Measurements from ENCODE around the gene SMG5. TPM values are rescaled to one million over a fixed set of nuclear protein-coding genes. Genes with fewer than 3 reads are reported as not detected.

The SMG5 gene
- total and polyA plus RNA-seq, 2 donors (not counting 1 experiment from before 2014, with no cell fraction given), result 53.5 to 77.0 TPM

DNA sequence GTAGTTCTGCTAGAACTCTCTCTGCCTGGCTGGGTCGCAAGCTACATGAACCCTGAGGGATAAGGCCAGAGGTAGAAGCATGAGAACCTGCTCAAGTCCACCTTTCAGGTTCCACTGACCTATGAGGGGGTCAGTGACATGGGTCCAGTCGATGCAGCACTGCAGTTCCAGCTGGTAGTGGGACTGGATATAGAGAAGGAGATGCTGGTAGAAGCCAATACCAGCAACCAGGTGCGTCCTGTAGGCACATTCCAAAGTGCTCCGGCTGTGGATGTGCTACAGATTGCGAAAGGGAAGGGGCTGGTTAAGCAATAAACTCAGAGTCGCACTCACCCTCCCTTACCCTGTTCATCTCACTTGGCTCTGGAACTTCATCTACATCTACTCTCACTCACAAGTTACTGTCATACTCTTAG lies 5.7 kb downstream of the SMG5 start:
- Histone ChIP-seq H2AFZ (ENCODE audit: insufficient read depth, low read depth, low read length, poor library complexity, severe bottlenecking) (no peak overlapping the region), H3K27ac (ENCODE audit: low read length in 2 of 2) (no peak overlapping the region), H3K27me3 (replicated peaks in 1 of 4; ENCODE audit: control extremely low read depth in 1 of 4, control insufficient read depth in 3 of 4, insufficient read depth in 4 of 4, low read length in 3 of 4) (no peaks in the 10 kb centered on the region), H3K4me2 (replicated peaks; ENCODE audit: low read depth, low read length, poor library complexity, severe bottlenecking) (no peak overlapping the region), H4K20me1 (ENCODE audit: control insufficient read depth, insufficient read depth, low read length, poor library complexity, severe bottlenecking) (peaks cover 33% of the 10 kb centered on the region), H3K79me2 (ENCODE audit: control insufficient read depth, insufficient read depth, low read length) (peaks cover 39% of the 10 kb centered on the region), H3K9me3 (ENCODE audit: control extremely low read depth in 1 of 3, control insufficient read depth in 2 of 3, insufficient read depth in 1 of 3, low read length in 2 of 3) (no peaks in the 10 kb centered on the region), H3K9ac (ENCODE audit: low read length) (no peak overlapping the region), H3K36me3 (replicated peaks in 1 of 2; ENCODE audit: control extremely low read depth in 1 of 2, control insufficient read depth in 1 of 2, extremely low read depth in 1 of 2, insufficient read depth in 2 of 2, low read length in 1 of 2) (peaks cover 1 to 63% of the 10 kb centered on the region in 2 experiments), H3K4me3 (ENCODE audit: control extremely low read depth in 1 of 5, extremely low read depth in 1 of 5, insufficient read depth in 1 of 5, low read depth in 2 of 5, low read length in 4 of 5) (no peak overlapping the region), H3K4me1 (ENCODE audit: control insufficient read depth in 2 of 2, insufficient read depth in 2 of 2, low read length in 2 of 2) (peaks cover 10 to 13% of the 10 kb centered on the region in 2 donors)
- Mint-ChIP-seq H3K4me3 (no peak overlapping the region), H3K27me3 (no peaks in the 10 kb centered on the region), H3K9me3 (ENCODE audit: insufficient read depth) (no peaks in the 10 kb centered on the region), H3K4me1 (peaks cover 19% of the 10 kb centered on the region), H3K27ac (no peak overlapping the region)
- POLR2A ChIA-PET, result no interaction called here
- whole genome bisulfite sequencing (ENCODE audit: insufficient coverage), result 97% methylated on average over 5 of the region's 6 CpGs
- TF ChIP-seq, protein P1, sequence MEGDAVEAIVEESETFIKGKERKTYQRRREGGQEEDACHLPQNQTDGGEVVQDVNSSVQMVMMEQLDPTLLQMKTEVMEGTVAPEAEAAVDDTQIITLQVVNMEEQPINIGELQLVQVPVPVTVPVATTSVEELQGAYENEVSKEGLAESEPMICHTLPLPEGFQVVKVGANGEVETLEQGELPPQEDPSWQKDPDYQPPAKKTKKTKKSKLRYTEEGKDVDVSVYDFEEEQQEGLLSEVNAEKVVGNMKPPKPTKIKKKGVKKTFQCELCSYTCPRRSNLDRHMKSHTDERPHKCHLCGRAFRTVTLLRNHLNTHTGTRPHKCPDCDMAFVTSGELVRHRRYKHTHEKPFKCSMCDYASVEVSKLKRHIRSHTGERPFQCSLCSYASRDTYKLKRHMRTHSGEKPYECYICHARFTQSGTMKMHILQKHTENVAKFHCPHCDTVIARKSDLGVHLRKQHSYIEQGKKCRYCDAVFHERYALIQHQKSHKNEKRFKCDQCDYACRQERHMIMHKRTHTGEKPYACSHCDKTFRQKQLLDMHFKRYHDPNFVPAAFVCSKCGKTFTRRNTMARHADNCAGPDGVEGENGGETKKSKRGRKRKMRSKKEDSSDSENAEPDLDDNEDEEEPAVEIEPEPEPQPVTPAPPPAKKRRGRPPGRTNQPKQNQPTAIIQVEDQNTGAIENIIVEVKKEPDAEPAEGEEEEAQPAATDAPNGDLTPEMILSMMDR (IDR thresholded peaks at IDR 0.05), result no peak
- TF ChIP-seq EZH2 (IDR thresholded peaks at IDR 0.05; ENCODE audit: borderline replicate concordance, insufficient read depth, low read depth, low read length, poor library complexity, severe bottlenecking), result no peak
- DNase-seq (no peak), ATAC-seq (ENCODE audit: low read depth) (no peak)
- CTCF ChIA-PET, result no interaction called here
- intact Hi-C loops (cut with micrococcal nuclease), result no loop called here

DNA sequence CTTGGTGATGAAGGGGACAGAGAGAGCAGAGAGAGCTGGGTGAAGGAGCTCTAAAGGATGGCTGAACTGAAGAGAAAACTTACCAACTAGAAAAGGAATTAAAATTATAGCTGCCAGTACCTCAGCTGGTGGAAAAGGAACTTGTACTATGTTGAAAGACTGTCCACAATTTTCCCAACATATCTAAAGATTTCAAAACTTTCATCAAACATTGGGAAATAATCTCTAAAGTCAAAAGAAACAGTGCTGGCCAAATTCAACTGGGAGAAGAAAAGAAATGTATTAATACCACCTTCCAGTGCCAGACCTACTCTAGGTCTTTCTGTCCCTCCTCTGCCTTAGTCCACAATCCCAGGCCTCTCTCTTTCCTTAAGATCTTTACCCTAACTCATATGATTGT lies 6.1 kb downstream of the SMG5 start:
- no peak overlapping the region for H3K9ac ChIP-seq (ENCODE audit: low read length)
- H3K27me3 ChIP-seq (replicated peaks in 1 of 4; ENCODE audit: control extremely low read depth in 1 of 4, control insufficient read depth in 3 of 4, insufficient read depth in 4 of 4, low read length in 3 of 4), result no peaks in the 10 kb centered on the region
- H3K4me1 ChIP-seq (ENCODE audit: control insufficient read depth in 2 of 2, insufficient read depth in 2 of 2, low read length in 2 of 2), result peaks cover 5 to 8% of the 10 kb centered on the region in 2 donors
- H3K4me3 ChIP-seq (ENCODE audit: control extremely low read depth in 1 of 5, extremely low read depth in 1 of 5, insufficient read depth in 1 of 5, low read depth in 2 of 5, low read length in 4 of 5), result no peak overlapping the region
- CTCF ChIA-PET, result no interaction called here
- no peaks in the 10 kb centered on the region for H3K9me3 ChIP-seq (ENCODE audit: control extremely low read depth in 1 of 3, control insufficient read depth in 2 of 3, insufficient read depth in 1 of 3, low read length in 2 of 3)
- H3K27me3 Mint-ChIP-seq, result no peaks in the 10 kb centered on the region
- POLR2A ChIA-PET, result no interaction called here
- H2AFZ ChIP-seq (ENCODE audit: insufficient read depth, low read depth, low read length, poor library complexity, severe bottlenecking), result no peak overlapping the region
- peaks cover 16% of the 10 kb centered on the region for H3K4me1 Mint-ChIP-seq
- peaks cover 5 to 67% of the 10 kb centered on the region in 2 experiments for H3K36me3 ChIP-seq (replicated peaks in 1 of 2; ENCODE audit: control extremely low read depth in 1 of 2, control insufficient read depth in 1 of 2, extremely low read depth in 1 of 2, insufficient read depth in 2 of 2, low read length in 1 of 2)
- peaks cover 33% of the 10 kb centered on the region for H4K20me1 ChIP-seq (ENCODE audit: control insufficient read depth, insufficient read depth, low read length, poor library complexity, severe bottlenecking)
- intact Hi-C loops (cut with micrococcal nuclease), result no loop called here
- no peak for ATAC-seq (ENCODE audit: low read depth)
- no peak for DNase-seq
- no peak overlapping the region for H3K4me2 ChIP-seq (replicated peaks; ENCODE audit: low read depth, low read length, poor library complexity, severe bottlenecking)
- peaks cover 34% of the 10 kb centered on the region for H3K79me2 ChIP-seq (ENCODE audit: control insufficient read depth, insufficient read depth, low read length)
- no peaks in the 10 kb centered on the region for H3K9me3 Mint-ChIP-seq (ENCODE audit: insufficient read depth)
- TF ChIP-seq, protein P1 (IDR thresholded peaks at IDR 0.05), result no peak
- TF ChIP-seq EZH2 (IDR thresholded peaks at IDR 0.05; ENCODE audit: borderline replicate concordance, insufficient read depth, low read depth, low read length, poor library complexity, severe bottlenecking), result no peak
- H3K27ac Mint-ChIP-seq, result no peak overlapping the region
- H3K4me3 Mint-ChIP-seq, result no peak overlapping the region
- H3K27ac ChIP-seq (ENCODE audit: low read length in 2 of 2), result no peak overlapping the region

Measured in B cell (primary cell).